HG03378 (cell line): Measurements from ENCODE around the gene HAND1.
A peak's percentile ranks its signal among the peaks of the same experiment; 100 is the strongest.

ENCODE experiments used
- ATAC-seq: cut with Tn5 transposase; IDR thresholded peaks from one replicate; pipeline ENCODE4 v1.9.1; 2021; ENCODE audit warnings: mild to moderate bottlenecking, moderate library complexity; ENCODE audit not compliant: unreplicated experiment

The HAND1 gene

DNA sequence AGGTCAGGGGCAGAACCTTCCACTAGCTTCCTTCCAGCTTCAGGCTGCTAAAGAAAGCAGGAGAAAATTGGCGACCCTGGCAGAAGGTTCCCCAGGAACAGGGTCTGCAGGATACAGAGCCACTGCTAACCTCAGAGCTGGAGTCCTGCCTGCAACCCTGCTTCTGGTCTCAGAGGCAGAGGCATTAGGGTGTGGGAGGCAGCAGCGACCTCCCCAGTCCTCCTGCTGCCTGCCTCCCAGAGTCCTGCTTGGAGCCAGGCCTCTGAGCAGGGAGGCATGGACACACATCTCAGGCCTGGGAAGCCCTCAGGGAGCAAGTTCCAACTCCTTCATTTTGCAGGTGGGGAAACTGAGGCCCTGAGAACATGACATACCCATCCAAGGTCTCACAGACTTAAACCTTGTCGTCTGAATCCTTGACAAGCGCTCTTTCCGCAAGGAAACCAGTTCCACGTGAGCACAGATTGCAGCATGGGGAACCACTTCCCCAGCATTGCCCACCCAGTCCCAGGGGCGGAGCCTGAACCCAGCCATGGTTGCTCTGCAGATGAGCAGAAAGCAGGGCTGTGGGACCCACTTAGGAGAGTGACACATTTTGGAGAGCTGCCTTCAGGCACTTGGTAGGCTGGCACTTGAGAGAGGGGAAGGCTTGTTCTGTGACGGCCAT, 28.2 kb upstream of the HAND1 start:
- ATAC-seq: no peak

DNA sequence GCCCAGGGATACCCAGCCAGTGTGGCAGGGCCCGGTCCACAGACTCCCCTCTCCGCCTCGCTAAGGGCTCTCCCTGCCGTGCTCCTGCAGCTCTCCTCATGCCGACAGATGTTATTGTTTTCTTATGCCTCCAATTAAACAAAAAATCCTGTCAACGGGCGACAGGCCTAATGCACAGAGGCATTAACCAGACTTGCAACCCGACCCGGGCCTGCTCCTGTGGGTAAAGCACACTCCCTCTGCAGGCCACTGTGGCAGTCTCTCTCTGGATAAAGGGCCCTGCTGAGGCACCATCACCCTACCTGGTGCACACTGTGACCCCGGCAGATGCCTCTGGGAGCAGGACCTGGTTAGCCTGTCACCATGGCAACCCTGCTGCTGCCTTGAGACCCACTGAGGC, 27.5 kb upstream of the HAND1 start:
- no peak for ATAC-seq

DNA sequence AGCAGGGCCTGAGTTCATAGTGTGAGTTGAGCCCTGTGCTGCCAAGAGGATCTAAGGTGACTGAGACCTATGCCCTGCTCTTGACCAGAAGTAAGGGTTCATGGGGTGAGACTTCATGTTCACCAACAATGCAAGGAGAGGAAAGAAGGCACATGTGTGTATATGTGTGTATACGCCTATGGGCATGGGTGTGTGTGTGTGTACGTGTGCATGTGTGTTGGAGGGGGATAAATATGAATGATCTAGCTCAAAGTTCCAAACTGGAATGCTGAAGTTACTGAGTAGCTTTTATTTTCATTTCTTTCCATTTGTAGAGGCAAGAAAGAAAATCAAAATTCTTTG, 25.6 kb upstream of the HAND1 start:
- ATAC-seq: no peak

DNA sequence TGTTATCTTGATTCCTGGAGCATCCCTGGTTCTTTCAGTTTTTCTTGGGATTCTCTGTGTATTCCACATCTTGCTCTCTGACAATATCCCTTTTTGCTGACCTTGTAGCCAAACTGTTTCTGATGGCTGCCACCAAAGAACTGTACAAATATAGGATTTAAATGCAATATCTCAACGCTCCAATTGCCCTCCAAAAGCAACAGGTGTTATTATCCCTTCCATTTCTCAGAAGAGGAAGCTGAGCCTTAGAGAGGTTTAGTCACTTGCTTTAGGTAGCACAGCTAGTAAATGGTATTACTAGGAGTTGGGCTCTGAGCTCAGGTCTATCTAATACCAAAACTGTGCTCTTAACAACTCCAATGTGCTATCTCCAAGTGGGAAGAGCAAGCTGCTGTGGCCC, 24.2 kb upstream of the HAND1 start:
- no peak for ATAC-seq

DNA sequence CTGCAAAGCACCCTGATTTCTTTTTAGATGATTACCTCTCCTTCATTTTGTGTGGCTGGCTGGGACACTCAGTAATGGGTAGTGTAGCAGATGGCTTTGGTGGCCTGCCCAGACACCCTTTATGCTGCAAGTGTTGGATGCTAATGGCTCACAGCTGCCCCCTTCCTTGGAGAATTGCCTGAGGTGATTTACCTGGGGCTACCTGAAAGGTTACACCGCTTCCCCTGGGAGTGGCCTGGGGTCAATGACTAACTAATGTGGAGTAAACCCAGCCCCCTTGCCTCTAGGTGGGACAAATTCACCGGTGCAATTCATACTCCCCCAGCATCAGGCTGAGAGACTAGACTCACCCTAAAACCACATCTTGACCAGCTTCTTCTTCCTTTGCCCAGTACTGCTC, 23.5 kb upstream of the HAND1 start:
- no peak for ATAC-seq

DNA sequence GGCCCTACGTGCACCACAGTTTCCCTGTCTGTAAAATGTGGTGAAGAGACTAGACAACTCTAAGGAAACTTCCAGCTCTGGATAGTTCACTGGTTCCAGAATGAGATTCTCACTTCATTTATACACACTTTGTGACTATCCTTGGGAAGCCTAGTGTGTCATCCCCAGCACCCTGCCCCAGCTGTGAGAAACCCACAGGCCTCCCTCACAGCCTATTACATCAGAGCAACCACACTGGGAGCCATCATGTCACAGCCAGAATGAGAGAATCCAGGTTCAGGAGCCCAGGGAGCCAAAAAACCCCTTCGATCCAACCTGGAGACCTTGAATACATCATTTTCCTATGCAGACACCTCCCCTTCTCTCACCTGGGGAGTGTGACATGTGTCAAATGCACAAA, 21.0 kb upstream of the HAND1 start:
- no peak for ATAC-seq

DNA sequence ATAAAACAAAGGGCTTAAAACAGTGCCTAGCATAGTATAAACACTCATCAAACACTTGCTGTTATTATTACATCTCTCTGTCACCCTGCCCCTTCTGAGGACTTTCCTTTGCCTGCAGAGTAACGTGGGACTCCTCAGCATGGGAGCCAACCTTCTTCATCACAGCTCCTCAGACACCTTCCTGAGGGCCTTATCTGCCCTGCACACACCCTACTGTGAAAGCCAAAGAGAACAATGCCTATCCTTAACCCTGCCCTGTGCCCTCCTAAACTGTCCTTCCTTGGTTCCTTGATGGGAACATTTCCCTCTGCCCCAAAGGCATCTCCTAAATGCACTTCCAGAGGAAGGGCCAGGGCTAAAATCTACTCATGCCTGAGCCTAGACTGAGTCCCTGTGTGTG, 20.6 kb upstream of the HAND1 start:
- ATAC-seq: no peak

DNA sequence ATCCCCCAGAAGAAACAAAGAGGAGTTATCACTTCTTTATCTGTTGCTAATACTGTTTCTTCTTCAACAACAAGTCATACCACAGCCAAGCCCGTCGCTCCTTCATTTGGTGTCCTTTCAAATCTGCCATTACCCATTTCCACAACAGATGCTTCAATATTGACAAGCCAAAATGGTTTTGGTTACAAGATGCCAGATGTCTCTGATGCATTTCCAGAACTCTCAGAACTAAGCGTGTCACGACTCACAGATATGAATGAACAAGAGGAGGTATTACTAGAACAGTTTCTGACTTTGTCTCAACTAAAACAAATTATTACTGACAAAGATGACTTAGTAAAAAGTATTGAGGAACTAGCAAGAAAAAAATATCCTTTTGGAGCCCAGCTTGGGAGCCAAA, 16.0 kb upstream of the HAND1 start:
- no peak for ATAC-seq

DNA sequence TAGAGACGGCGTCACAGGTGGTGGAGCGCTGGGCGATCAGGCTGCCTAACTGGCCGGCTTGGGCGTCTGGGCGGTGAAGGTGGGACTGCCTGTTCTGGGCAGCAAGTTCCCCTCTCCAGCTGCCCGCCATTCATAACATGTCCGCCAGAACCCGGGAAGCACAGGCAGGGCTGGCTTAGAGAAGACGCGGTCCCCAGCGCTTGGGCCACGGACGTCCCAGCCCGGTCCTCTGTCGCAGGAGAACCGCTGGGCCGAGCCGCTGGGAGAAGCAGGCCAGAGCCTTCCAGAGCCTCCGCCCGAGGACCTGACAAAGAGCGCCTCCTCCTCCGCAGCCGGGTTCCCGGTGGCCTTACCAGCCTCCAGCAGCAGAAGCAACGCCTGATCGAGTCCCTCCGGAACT, 15.2 kb upstream of the HAND1 start:
- no peak for ATAC-seq

DNA sequence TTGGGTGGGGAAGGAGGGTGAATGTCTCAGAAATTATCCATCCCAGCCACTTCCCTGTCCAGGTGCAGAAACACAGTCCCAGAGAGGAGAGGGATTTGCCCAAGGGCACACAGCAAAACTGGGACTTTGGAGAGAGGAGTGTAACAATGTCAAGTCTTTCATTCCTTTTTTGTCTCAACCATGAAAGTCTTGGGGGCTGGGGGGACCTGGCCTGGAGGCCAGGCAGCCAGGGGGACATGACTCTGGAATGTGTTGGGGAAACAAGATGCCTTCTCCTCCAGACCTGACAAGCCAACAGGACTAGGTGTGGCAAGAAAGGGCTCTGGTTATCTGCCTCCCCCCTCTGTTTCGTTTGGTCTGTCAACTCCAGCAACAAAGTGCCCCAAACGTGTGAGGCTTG, 13.9 kb upstream of the HAND1 start:
- ATAC-seq: no peak

DNA sequence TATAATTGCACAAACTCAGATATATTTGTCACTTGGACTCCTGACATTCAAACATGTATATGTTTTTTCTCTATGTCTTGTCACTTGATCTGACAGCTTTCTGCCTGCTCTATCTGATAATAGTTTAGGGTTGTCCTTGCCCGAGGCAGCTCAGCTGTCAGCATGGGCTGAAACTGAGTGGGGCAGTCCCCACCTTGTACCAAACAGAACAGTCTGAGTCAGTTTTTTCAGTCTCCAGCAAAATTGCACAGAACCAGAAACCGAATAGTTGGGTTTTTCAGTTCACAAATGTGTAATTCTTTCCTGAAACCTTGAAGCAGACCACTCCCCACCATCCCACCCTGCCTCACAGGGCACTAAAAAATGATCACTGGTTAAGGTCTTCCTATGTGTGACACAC, 9.5 kb upstream of the HAND1 start:
- ATAC-seq: peak; percentile 99

DNA sequence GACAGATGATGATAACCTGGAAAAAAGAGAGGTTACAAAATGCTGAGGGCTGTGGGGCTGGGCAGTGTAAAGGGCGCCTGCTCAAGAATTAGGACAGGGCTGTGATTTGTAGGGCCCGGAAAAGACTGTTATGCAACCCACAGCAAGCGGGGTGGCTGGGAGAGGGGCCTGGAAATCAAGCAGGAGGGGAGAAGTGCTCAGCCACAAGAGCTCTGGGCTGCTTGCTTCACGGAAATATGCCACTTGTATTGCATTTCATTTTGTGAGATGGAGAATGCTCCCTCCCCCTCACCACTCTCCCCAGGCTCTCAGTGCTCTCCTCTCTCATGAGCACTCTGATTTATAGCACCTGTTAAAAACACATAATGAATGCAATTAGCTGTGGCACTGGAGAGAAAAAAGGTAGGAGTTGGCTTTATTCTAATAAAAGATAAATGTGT, 8.4 kb upstream of the HAND1 start:
- no peak for ATAC-seq

DNA sequence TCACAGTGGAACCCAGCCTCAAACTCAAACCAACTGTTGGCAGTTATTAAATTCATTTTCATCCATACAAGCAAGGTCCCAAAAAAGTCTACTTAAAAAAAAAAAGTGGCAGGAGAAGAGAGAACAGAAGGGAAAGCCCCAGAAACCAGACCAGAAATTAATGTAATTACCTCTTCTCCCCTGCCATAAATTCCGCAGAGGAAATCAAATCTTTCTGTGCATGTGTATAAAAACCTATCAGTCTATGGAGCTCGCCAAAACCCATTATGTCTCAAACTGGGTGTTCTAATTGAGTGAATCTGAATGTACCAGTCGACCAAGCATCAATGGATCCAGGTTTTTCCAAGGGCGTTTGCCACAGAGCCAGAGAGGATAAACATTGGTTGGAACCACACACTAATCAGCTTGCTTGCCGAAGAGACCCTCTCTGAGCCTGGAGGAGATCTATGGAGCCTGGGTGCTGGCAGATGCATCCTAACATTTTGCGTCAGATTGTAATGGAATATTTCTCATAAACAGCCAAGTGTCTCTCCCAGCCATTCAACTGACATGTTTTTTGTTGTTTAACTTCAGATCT, 7.9 kb upstream of the HAND1 start:
- ATAC-seq: no peak

DNA sequence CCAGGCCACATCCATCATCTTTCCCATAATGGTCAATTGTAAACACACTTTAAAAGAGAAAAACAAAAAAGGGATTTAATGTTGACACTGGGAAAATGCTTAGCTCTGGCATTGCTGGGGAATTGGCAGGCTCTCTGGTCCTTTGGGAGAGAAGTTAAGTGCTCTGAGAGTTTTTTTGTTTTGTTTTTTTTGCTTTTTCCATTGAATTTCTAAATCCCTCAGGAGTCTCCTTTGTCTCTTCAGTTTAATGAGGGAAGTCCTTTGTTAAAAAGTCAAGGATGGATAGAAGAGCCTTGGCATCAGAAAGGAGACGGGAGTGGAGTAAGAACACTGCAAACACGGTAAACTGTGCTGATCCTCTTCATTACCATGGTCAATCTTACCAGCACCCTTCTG, 7.1 kb upstream of the HAND1 start:
- ATAC-seq: no peak

DNA sequence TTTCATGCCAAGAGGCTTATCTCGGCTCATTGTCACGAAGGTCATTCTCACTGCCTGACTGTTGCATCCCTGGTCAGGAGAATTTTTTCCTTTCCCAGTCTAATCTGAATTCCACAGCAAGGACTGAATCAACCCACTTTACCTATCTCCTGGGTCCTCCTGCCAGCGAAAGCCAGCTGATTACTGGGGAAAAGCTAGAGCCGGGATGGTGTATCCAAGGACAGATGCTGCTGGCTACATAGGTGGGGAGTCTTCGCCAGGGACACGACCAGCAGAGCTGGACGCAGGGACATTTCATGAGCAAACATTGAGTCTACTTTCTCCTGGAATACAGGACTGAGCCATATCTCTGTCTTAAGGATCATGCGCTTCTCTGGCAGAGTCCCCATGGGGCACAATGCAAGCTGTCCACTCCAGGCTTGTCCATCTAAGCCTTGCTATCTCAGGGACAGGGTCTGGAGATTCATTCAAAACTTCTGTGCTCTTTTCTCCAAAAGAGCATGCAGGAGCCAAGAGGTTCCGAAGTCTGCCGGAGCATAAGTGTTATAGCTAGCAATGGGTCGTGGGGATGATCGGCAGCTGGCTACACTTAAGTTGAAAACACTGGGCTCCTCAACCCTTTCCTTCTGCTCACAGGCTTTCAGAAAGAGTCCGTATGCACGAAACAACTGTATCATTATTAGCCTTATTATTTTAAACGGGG, 6.5 kb upstream of the HAND1 start:
- no peak for ATAC-seq

DNA sequence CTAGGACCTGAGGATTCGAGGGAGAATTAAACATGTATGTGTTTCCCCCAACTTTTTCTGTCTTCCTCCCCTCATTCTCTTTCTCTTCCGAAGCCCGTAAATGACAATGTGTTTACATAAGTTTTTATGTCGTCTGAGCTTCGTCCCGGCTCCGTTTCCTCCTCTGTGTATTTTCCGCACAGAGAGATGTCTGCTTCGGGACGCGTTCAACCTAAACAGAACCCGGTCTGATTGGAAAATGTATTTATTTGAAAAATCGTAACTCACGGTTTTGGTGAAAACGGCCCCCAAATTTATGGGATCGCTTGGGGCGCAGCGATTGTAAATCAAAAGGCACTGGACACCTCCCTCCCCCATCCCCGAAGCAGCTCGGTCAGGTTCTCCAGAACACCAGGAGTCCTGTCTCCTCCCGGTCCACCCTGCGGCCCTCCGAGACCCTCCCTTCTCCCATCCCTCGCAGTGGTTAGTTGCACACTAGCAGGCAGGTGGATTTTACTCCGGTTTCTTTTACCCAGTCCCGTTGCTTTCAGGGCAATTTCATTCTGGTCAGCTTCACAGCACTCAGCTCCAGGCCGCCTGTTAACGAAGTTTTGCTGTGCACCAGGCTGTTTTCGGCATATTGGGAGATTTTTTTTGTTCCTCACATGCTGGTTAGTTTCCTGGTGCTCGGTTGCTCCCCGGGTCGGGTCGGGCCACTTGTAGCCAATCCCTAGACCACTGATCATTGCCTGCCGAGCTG, 5.8 kb upstream of the HAND1 start:
- no peak for ATAC-seq

DNA sequence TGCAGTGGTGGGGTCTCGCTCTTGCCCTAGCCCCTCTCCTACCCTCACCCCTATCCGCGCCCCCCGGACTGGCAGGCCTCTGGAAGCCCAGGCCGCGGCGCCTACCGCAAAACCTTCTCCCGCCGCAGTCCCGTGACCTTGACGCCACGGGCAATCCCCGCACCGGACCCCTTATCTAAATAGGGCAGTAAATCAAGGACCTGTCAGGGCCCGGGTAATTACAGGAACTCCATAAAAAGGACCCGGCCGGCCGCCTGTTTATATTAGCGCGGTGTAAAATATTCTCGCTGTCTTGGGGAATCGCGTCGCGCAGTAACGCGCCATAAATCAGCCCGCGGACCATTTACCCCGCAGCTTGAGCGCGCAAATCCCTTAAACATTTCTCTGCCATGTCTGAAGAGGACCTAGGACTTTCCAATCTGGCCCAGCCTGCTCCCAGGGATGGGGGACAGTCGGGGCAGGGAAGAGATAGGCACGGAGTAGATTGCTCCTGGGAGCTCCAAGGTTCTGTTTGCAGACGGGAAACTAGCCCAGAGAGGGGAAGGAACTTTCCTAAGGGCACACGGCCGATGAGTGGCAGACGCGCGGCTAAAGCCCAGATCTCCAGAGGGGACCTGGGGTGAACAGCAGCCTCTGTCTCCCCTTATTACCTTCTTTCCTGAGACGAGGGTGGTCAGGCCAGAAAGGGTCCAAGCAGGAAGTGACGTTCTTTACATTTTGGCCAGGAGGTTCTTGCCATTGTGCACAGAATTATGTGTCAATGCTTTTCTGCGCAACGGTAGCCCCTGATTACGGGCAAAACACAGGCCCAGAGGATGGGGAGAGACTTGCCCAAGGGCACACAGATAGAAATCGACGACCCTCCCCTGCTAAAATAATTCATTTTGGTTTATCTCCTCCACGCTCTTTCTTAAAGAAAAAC, 4.8 kb upstream of the HAND1 start:
- ATAC-seq: no peak

DNA sequence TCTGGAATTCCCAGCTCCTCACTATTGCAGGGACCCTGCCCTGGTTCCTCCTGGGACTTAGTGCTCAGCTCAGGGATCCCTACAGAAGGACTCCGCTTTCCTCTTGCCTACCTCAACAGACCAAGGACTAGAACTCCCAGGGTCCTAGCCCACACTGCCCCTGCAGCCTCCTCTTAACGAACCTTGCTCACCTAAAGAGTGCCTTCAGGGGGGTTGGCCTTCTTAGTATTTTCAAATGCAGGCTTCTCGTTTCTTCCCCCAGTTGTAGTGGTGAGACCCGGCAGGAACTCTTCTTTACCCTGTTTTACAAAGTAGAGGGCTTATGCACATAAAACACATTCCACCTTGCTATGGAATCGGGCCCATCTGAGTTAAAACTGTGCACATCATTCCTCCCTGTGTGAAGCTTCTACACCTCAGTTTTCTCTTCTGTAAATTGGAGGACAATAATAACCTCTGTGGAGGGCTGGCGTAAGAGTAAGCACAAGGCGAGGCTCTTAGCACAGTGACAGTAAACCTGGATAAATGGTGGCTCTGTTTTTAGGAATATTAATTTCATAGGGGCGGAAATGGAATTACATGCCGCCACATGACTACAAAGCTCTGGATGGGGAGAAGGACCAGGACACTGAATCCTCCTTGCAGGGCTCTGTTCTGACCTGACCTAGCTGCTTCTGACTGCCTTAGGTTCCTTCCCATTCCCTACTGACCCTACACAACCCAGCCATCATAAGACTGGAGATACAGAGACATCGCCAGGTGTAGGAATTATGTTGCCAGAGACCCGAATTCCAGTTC, 3.8 kb upstream of the HAND1 start:
- no peak for ATAC-seq

DNA sequence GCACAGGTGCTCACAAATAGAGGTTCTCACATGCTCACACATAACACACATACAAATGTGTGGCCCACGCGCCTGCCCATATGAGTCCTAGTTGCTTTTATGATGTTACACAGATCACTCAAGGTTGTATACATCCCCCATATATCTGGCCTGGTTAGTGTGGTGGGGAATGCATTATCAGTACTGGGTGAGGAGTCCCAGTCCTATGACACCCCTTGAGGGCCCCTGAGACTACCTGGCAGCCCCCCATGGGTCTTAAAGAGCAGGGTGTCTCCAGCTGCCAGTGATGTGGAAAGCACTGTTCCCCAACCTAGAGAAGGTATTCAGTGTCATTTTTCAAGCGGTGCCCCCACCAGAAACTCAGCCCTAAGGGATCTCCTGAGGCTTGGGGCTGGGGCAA, 2.8 kb upstream of the HAND1 start:
- ATAC-seq: no peak
